ENCODE data around the gene HHAT.

DNA sequence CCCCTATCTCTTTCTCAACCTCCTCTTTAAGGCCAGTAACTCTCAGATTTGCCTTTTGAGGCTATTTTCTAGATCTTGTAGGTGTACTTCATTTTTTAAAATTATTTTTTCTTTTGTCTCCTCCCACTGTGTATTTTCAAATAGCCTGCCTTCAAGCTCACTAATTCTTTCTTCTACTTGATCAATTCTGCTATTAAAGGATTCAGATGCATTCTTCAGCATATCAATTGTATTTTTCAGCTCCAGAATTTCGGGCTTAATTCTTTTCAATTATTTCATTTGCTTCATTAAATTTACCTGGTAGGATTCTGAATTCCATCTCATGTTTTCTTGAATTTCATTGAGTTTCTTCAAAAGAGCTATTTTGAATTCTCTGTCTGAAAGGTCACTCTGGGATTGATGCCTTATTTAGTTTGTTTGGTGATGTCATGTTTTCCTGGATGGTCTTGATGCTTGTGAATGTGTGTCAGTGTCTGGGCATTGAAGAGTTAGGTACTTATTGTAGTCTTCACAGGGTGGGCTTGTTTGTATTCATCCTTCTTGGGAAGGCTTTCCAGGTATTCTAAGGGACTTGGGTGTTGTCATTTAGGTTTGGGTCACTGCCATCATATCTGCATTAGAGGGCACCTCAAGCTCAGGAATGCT is 3.6 kb upstream of the HHAT start:
- no peak for TF ChIP-seq ZNF274 (IDR thresholded peaks at IDR 0.05; ENCODE audit: low read depth, low read length)
- TF ChIP-seq YY1 (IDR thresholded peaks at IDR 0.05; ENCODE audit: insufficient read depth, insufficient read length), result no peak
- no peak for TF ChIP-seq SUZ12 (IDR thresholded peaks at IDR 0.05; ENCODE audit: extremely low read depth, insufficient read depth, insufficient read length)
